GM21360 (cell line): ENCODE data around the gene DNMBP.
"Not testable (repeated sequence)": the region's sequence is repeated elsewhere in the genome, so short reads cannot be mapped to it uniquely, and the experiment has no call there.

Source experiments
- ATAC-seq: cut with Tn5 transposase; IDR thresholded peaks from one replicate; pipeline ENCODE4 v1.9.1; 2021; ENCODE audit warnings: mild to moderate bottlenecking, moderate library complexity; ENCODE audit not compliant: unreplicated experiment

Gene DNMBP

GRCh38 chr10:99840859-99841258, 168.9 kb downstream of the DNMBP start:
- ATAC-seq = not testable (repeated sequence)

GRCh38 chr10:99836711-99837110, 173.0 kb downstream of the DNMBP start:
- ATAC-seq = no peak

- no peak for ATAC-seq
Measured at GRCh38 chr10:99835947-99836346, 173.8 kb downstream of the DNMBP start.

- no peak for ATAC-seq
Measured at GRCh38 chr10:99834410-99834809, 175.3 kb downstream of the DNMBP start.

- no peak for ATAC-seq
Measured at GRCh38 chr10:99832439-99832838, 177.3 kb downstream of the DNMBP start.

- no peak for ATAC-seq
Measured at GRCh38 chr10:99828464-99828863, 181.3 kb downstream of the DNMBP start.

GRCh38 chr10:99827936-99828335, 181.8 kb downstream of the DNMBP start:
- ATAC-seq = no peak
